SK-N-MC (cell line): Measurements from ENCODE around the gene MCRIP2.

Experiments
- DNase-seq: peaks from one replicate; pipeline ENCODE4 v3.0.0-alpha.2; 2011; ENCODE audit warnings: low read depth, low spot score
- H3K27ac ChIP-seq: fragments of 200-600 bp; sonication (generic); 2 replicates; pipeline ENCODE4 v1.5.1; 2016; ENCODE audit warnings: mixed run types
- H3K36me3 ChIP-seq: fragments of 200-600 bp; sonication (generic); 2 replicates; pipeline ENCODE4 v1.6.1; 2017; ENCODE audit warnings: antibody characterized with exemption, low read length, mixed read lengths; ENCODE audit not compliant: insufficient read depth
- H3K4me3 ChIP-seq: fragments of 200-600 bp; sonication (generic); 2 replicates; pipeline ENCODE4 v1.5.1; 2016
- H3K9ac ChIP-seq: fragments of 200-600 bp; sonication (generic); 2 replicates; pipeline ENCODE4 v1.8.0; 2017; ENCODE audit warnings: mixed run types, mixed read lengths; ENCODE audit not compliant: insufficient read length
- H3K9me3 ChIP-seq: fragments of 200-600 bp; sonication (generic); 2 replicates; pipeline ENCODE4 v1.6.1; 2017; ENCODE audit warnings: low read depth, mild to moderate bottlenecking, antibody characterized with exemption, low read length, moderate library complexity, mixed read lengths
- EZH2 ChIP-seq: fragments of 200-600 bp; sonication (generic); IDR thresholded peaks from one replicate; pipeline ENCODE4 v1.6.1; 2017; ENCODE audit warnings: antibody characterized with exemption
- FOXP2 ChIP-seq: optimal IDR thresholded peaks from 2 replicates; pipeline ENCODE3; 2011; ENCODE audit warnings: mild to moderate bottlenecking, moderate library complexity; ENCODE audit not compliant: insufficient read depth; ENCODE audit errors: extremely low read length, control extremely low read depth
- POLR2AphosphoS5 ChIP-seq: IDR thresholded peaks from 2 replicates; pipeline ENCODE4 v1.6.1; 2012; ENCODE audit warnings: mild to moderate bottlenecking, low read depth, low read length, borderline replicate concordance

MCRIP2 gene

GRCh38 chr16:672851-673250, 31.2 kb downstream of the MCRIP2 start:
- no peak for DNase-seq
- TF ChIP-seq POLR2AphosphoS5 (no peak), EZH2 (no peak), FOXP2 (no peak)
- no peak overlapping the region for H3K9ac ChIP-seq
- no peak overlapping the region for H3K27ac ChIP-seq
- H3K36me3 ChIP-seq, result peaks cover 49% of the 10 kb centered on the region; the same call in 1 of the 2 replicates
- H3K4me3 ChIP-seq, result no peak overlapping the region
- no peaks in the 10 kb centered on the region for H3K9me3 ChIP-seq

- H3K9me3 ChIP-seq, result no peaks in the 10 kb centered on the region
- H3K36me3 ChIP-seq, result peaks cover 49% of the 10 kb centered on the region; the same call in 1 of the 2 replicates
- DNase-seq, result no peak
- TF ChIP-seq EZH2 (no peak), POLR2AphosphoS5 (no peak), FOXP2 (no peak)
- 0 out of 2 replicates have a peak overlapping the region, but pooled peaks have one; percentile 8 for H3K27ac ChIP-seq
- no peak overlapping the region for H3K9ac ChIP-seq
- H3K4me3 ChIP-seq, result no peak overlapping the region
Measured at GRCh38 chr16:673399-673991, 31.9 kb downstream of the MCRIP2 start.

DNA sequence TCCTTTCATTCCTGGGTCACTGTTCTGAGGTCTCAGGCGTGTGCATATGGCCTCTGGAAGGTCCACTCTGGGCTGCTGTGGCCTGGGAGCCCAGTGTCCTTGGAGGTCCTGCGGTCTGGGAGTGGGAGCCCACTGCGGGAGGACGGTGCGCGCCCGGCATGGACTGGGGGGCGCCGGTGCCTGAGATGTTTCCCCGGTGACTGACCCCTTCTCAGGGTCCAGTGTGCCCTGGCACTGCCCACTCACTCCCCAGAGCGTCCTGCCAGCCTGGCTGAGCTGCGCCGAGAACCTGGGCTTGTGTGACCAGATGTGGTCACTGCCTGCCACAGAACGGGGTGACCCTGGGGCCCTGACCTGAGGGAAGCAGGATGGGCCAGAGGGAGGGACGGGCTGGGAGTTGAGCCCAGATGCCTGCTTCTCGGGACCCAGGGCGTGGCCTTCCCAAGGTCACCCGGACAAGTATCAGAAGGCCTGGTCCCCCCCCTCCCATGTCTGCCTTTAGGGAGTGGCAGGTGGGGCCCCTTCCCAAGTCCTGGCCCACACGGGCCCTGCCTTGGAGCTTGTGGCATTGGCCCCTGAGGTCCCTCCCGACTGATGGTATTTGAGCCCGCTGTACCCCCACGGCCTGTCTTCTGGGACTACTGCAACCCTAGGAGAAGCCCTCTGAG, 32.7 kb downstream of the MCRIP2 start:
- Histone ChIP-seq H3K27ac (0 out of 2 replicates have a peak overlapping the region, but pooled peaks have one; percentile 8), H3K4me3 (no peak overlapping the region), H3K9ac (no peak overlapping the region), H3K9me3 (no peaks in the 10 kb centered on the region), H3K36me3 (peaks cover 46% of the 10 kb centered on the region; the same call in 1 of the 2 replicates)
- DNase-seq, result no peak
- TF ChIP-seq EZH2 (no peak), POLR2AphosphoS5 (no peak; the same call in 1 of the 2 replicates), FOXP2 (no peak)

DNA sequence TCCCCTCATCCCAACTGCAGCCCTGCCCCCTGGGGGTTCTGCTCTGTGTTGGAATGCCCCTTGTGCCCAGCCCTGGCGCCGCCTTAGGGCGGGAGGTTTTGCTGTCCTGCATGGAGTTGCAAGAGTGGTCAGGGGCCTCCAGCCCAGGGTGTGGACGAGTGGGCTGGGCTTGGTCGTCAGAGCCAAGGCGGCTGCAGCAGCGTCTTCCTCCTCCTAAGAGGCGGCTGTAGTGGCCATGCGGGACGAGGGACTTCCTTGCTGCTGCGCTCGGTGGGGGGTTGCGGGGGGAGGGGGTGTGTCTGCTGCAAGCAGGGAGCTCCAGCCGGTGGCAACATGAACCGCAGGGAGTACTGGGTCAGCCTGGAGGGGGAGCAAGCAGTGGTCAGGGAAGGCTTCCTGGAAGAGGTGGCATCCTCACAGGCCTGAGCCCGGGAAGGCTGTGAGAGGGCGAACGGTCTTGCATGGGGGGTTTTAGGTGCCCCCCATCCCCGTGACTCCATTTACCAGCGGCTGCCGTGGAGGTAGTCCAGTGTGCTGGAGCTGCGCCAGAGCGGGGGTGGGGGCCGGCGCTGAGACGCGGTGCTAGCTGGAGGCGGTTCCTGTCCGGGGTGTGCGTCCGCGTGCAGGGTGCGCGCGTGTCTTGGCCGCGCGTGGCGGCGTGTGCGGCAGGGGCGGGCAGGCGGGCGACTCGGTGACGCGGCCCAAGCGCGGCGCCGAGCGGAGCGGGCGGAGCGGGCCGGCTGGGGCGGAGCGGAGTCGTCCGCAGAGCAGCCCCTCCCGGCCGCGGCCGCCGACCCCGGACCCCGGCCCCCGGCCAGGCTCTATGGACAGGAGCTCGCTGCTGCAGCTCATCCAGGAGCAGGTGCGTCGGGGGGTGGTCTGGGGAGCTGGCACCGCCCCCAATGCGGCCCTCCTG, 33.6 kb downstream of the MCRIP2 start, which contains the start of gene RHBDL1:
RHBDL1 (plus strand) TSS at position 704 of the 916 bp plus-strand sequence; CDS start at position 824, 120 bp downstream.
- no peak within 1 kb of the TSS for H3K9ac ChIP-seq
- no peak within 1 kb of the TSS for H3K27ac ChIP-seq
- H3K36me3 ChIP-seq, result peaks cover 37% of the 10 kb centered on the region; the same call in 1 of the 2 replicates
- no peaks in the 10 kb centered on the region for H3K9me3 ChIP-seq
- no peak for DNase-seq
- TF ChIP-seq EZH2 (no peak), FOXP2 (no peak), POLR2AphosphoS5 (no peak)
- H3K4me3 ChIP-seq, result peak within 1 kb of the TSS; percentile 45; the same call in 1 of the 2 replicates

DNA sequence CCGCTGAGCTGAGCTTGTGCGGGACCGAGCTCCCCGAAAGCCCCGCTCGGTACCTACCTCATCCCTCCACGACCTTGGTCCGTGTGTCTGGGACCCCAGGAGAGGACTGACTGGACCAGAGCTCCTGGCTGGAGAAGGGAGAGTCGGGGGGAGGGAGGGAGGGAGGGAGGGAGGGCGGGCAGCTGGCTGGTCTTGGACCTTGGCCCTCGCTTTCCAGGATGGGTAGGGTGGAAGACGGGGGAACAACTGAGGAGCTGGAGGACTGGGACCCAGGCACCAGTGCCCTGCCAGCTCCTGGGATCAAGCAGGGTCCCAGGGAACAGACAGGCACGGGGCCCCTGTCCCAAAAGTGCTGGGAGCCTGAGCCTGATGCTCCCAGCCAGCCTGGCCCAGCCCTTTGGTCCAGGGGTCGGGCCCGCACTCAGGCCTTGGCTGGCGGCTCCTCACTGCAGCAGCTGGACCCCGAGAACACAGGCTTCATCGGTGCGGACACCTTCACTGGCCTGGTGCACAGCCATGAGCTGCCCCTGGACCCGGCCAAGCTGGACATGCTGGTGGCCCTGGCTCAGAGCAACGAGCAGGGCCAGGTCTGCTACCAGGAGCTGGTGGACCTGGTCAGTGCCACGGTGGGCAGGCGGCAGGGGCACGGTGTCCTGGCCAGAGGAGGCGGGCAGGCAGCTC, 34.4 kb downstream of the MCRIP2 start:
- no peak for DNase-seq
- Histone ChIP-seq H3K36me3 (peaks cover 29% of the 10 kb centered on the region; the same call in 1 of the 2 replicates), H3K27ac (no peak overlapping the region), H3K9me3 (no peaks in the 10 kb centered on the region), H3K9ac (no peak overlapping the region), H3K4me3 (no peak overlapping the region)
- TF ChIP-seq EZH2, result no peak

DNA sequence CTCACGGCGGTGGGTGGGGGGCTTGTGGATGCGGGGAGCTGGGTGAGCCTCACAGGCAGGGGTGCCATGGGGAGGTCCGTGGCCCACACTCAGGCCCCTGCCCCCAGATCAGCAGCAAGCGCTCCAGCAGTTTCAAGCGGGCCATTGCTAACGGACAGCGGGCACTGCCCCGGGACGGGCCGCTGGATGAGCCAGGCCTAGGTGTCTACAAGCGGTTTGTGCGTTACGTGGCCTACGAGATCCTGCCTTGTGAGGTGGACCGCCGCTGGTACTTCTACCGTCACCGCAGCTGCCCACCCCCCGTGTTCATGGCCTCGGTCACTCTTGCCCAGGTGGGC, 34.9 kb downstream of the MCRIP2 start:
- H3K9ac ChIP-seq, result no peak overlapping the region
- H3K27ac ChIP-seq, result no peak overlapping the region
- TF ChIP-seq POLR2AphosphoS5 (no peak), FOXP2 (no peak), EZH2 (no peak)

GRCh38 chr16:676913-677312, 35.3 kb downstream of the MCRIP2 start:
- no peak overlapping the region for H3K27ac ChIP-seq
- H3K36me3 ChIP-seq, result peaks cover 29% of the 10 kb centered on the region
- no peak overlapping the region for H3K4me3 ChIP-seq
- H3K9ac ChIP-seq, result no peak overlapping the region
- DNase-seq, result no peak
- H3K9me3 ChIP-seq, result no peaks in the 10 kb centered on the region
- TF ChIP-seq FOXP2, result no peak
- TF ChIP-seq EZH2, result no peak
- TF ChIP-seq POLR2AphosphoS5, result no peak

More for the DNA sequence above, 34.9 kb downstream of the MCRIP2 start:
- Histone ChIP-seq H3K4me3 (no peak overlapping the region), H3K36me3 (peaks cover 27% of the 10 kb centered on the region; the same call in 1 of the 2 replicates), H3K9me3 (no peaks in the 10 kb centered on the region)
- no peak for DNase-seq
